ENCODE results near the gene LITAFD.

Gene LITAFD

GRCh38 chr16:8920645-8921346, 38.6 kb downstream of the LITAFD start:
- DNase-seq (ENCODE audit: low spot score), result no peak

GRCh38 chr16:8921347-8921984, 39.3 kb downstream of the LITAFD start:
- DNase-seq (ENCODE audit: low spot score), result no peak

GRCh38 chr16:8923199-8923598, 41.0 kb downstream of the LITAFD start:
- DNase-seq (ENCODE audit: low spot score), result peak; percentile 47

GRCh38 chr16:8924214-8924613, 42.1 kb downstream of the LITAFD start:
- no peak for DNase-seq (ENCODE audit: low spot score)

GRCh38 chr16:8925455-8925854, 43.3 kb downstream of the LITAFD start:
- no peak for DNase-seq (ENCODE audit: low spot score)

- DNase-seq (ENCODE audit: low spot score), result no peak
Measured at GRCh38 chr16:8926827-8927226, 44.7 kb downstream of the LITAFD start.

GRCh38 chr16:8928467-8928957, 46.4 kb downstream of the LITAFD start:
- no peak for DNase-seq (ENCODE audit: low spot score)

GRCh38 chr16:8929086-8929748, 47.1 kb downstream of the LITAFD start:
- DNase-seq (ENCODE audit: low spot score), result no peak

GRCh38 chr16:8931859-8932258, 49.7 kb downstream of the LITAFD start:
- DNase-seq (ENCODE audit: low spot score), result peak; percentile 12

- no peak for DNase-seq (ENCODE audit: low spot score)
Measured at GRCh38 chr16:8934601-8935000, 52.5 kb downstream of the LITAFD start.
